Psoas muscle (tissue), 8 donors: ENCODE results near the gene TFDP1. TPM values are rescaled to one million over a fixed set of nuclear protein-coding genes. Genes with fewer than 3 reads are reported as not detected.
A peak's percentile ranks its signal among the peaks of the same experiment; 100 is the strongest.

Source experiments
- ATAC-seq, 4 donors: fragments of 200-7000 bp; cut with Tn5 transposase; one replicate each; pipeline ENCODE4 v1.9.1; 2020; ENCODE audit warnings: moderate library complexity in 3 of 4, mild to moderate bottlenecking in 2 of 4
- DNase-seq, 2 donors: peaks; one replicate each; pipeline ENCODE4 v3.0.0-alpha.2; 2020
- H3K27ac ChIP-seq: fragments of 200-600 bp; one replicate; pipeline ENCODE4 v1.8.0; 2022
- H3K27me3 ChIP-seq, 3 donors: fragments of 200-600 bp in 1 of 3; one replicate each; pipeline versions ENCODE4 v1.6.1 to v1.8.0; 2013 to 2022; ENCODE audit warnings: low read length in 2 of 3, mild to moderate bottlenecking in 2 of 3, moderate library complexity in 1 of 3; ENCODE audit not compliant: insufficient read depth in 3 of 3
- H3K36me3 ChIP-seq, 2 donors: fragments of 200-600 bp in 1 of 2; one replicate each; pipeline versions ENCODE4 v1.6.1 to v1.8.0; 2013 to 2022; ENCODE audit warnings: low read depth in 1 of 2, mild to moderate bottlenecking in 1 of 2, moderate library complexity in 1 of 2; ENCODE audit not compliant: insufficient read depth in 1 of 2
- H3K4me1 ChIP-seq: fragments of 200-600 bp; one replicate; pipeline ENCODE4 v1.8.0; 2022
- H3K4me3 ChIP-seq: fragments of 200-600 bp; one replicate; pipeline ENCODE4 v1.8.0; 2022; ENCODE audit warnings: mild to moderate bottlenecking
- H3K9me3 ChIP-seq: fragments of 200-600 bp; one replicate; pipeline ENCODE4 v1.8.0; 2022
- WGBS, 3 donors: extraction: QIAGEN DNeasy Blood & Tissue Kit; methylation state at CpG; one replicate each; pipeline versions ENCODE4 v1.1.6 to v1.1.7; 2013; 5-methylcytosine and 5-hydroxymethylcytosine counted together
- intact Hi-C, 2 donors: fragments of 100-400 bp; cut with DNase I; formaldehyde crosslinking; loops; one replicate each; pipeline versions ENCODE4 v1.11.0 to v1.14.2; 2022
- polyA plus RNA-seq, 3 donors: library from polyadenylated mRNA; stranded (reverse); fragments of 200-250 nt; gene quantifications; one replicate each; pipeline ENCODE4 v1.2.3, GENCODE V29; 2013
- total RNA-seq, 4 donors: library from RNA; stranded (reverse); fragmentation: NEBNext Ultra II Directional in 2 of 4; extraction: Animal tissue kit (Norgen Biotek cat#: 25700) in 2 of 4; gene quantifications; one replicate each; pipeline versions ENCODE4 v1.2.1 to v1.2.4, GENCODE V29; 2021 to 2023
- TF ChIP-seq, protein P1 (sequence below): fragments of 200-600 bp; IDR thresholded peaks from one replicate; pipeline ENCODE4 v1.8.0; 2022; ENCODE audit warnings: antibody characterized with exemption
- donor health status: healthy with polysubstance abuse.
- donor health status: DM: no; HTN: no; CAD: no; lungs with moderate emphysema.
- donor health status: Bipolar disorder and iron deficiency.
- donor health status: healthy.
- donor health status: DM: yes; HTN: yes; CAD: no.
- donor health status: DM: no; HTN: no; CAD: no.
- donor health status: DM: no; HTN: no; CAD: no.
- donor health status: DM: yes; HTN: yes; CAD: no.

The TFDP1 gene
- total and polyA plus RNA-seq, 7 donors: 18.8 to 40.2 (median 31.4) TPM

DNA sequence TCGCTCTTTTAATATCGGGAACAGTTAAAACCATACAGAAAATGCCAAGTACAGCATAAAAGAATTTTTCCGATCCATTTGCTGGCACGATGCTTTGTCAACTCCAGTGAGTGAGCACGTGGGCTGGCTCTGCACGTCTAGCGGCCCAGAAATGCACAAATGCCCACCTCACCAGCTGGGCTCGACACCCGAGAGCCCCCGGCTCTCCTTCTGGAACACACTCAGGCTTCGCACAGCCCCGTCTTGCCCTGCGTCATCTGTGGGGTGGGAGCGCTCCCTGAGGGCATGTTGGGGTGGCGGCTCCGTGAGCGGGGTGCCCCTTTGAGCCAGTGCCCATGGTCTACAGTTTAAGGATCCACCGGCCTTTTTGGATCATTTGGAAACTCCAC, 48.9 kb downstream of the TFDP1 start:
- 91 to 95% (median 95%) methylated on average over 18 of the region's 18 CpGs for WGBS, 3 donors
- TF ChIP-seq, protein P1, sequence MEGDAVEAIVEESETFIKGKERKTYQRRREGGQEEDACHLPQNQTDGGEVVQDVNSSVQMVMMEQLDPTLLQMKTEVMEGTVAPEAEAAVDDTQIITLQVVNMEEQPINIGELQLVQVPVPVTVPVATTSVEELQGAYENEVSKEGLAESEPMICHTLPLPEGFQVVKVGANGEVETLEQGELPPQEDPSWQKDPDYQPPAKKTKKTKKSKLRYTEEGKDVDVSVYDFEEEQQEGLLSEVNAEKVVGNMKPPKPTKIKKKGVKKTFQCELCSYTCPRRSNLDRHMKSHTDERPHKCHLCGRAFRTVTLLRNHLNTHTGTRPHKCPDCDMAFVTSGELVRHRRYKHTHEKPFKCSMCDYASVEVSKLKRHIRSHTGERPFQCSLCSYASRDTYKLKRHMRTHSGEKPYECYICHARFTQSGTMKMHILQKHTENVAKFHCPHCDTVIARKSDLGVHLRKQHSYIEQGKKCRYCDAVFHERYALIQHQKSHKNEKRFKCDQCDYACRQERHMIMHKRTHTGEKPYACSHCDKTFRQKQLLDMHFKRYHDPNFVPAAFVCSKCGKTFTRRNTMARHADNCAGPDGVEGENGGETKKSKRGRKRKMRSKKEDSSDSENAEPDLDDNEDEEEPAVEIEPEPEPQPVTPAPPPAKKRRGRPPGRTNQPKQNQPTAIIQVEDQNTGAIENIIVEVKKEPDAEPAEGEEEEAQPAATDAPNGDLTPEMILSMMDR: no peak
- peak in 1 of 2 donors; percentile 20 for DNase-seq

DNA sequence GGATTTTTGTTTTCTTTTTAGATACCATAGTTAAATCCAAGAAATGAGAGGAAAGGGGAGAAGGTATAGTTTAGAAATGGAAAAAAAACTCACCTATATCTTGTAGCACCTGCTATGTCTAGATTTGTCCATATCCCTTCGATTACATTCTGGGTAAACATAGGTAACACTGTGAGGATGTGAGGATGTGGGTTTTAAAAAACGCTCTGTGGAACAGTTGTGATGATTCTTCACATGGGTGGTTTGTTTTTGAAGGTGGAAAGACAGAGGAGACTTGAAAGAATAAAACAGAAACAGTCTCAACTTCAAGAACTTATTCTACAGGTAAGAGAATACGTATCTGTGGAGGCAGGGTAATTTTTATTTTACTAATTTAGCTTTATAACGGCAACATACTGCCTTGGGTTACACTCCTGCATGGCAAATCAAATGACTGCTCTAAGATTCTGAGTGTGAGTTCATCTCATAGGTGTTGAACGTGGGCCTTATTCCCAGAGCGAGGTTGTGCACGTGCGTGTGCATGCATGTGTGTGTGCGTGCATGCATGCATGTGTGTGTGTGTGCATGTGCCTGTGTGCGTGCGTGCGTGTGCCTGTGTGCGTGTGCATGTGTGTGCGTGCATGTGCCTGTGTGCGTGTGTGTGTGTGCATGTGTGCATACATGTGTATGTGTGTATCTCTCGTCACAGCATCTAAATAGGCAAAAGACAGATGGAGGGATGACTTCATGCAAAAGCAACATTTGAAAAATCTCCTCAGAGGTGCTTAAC, 49.9 kb downstream of the TFDP1 start:
- Histone ChIP-seq H3K9me3 (no peaks in the 10 kb centered on the region), H3K27me3 (no peaks in the 10 kb centered on the region), H3K36me3 (peaks cover 9 to 75% of the 10 kb centered on the region in 2 donors), H3K4me3 (no peak overlapping the region), H3K27ac (no peak overlapping the region), H3K4me1 (no peaks in the 10 kb centered on the region)
- ATAC-seq (no peak), DNase-seq (no peak)
- intact Hi-C loops: no loop called here
- 95 to 98% (median 97%) methylated on average over 16 of the region's 16 CpGs for WGBS, 3 donors
- TF ChIP-seq, protein P1: no peak

More for the DNA sequence above, 48.9 kb downstream of the TFDP1 start:
- Histone ChIP-seq H3K4me3 (no peak overlapping the region), H3K27ac (no peak overlapping the region), H3K27me3 (no peaks in the 10 kb centered on the region), H3K9me3 (no peaks in the 10 kb centered on the region), H3K36me3 (peaks cover 9 to 67% of the 10 kb centered on the region in 2 donors), H3K4me1 (no peaks in the 10 kb centered on the region)
- intact Hi-C loops: no loop called here
- no peak for ATAC-seq

DNA sequence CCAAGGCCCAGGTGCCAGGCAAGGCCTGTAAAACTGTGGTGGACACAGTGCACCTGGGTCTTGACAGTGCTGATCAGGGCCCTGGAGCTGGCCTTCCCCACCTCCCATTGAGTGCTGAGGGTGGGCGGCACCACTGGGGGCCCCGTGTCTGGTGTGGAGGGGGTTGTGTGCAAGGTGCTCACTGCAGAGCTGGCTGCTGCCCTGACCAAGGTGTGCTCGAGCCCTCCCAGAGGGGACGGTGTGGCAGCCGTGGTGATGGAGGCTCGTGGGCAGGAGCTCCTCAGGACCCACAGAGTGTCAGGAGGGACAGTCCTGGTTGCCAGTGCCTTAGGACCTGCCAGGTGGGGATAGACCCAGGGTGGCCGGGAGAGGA, 50.5 kb downstream of the TFDP1 start:
- peak in 1 of 2 donors; percentile 38 for DNase-seq
- 92 to 94% (median 92%) methylated on average over 7 of the region's 7 CpGs for WGBS, 3 donors

DNA sequence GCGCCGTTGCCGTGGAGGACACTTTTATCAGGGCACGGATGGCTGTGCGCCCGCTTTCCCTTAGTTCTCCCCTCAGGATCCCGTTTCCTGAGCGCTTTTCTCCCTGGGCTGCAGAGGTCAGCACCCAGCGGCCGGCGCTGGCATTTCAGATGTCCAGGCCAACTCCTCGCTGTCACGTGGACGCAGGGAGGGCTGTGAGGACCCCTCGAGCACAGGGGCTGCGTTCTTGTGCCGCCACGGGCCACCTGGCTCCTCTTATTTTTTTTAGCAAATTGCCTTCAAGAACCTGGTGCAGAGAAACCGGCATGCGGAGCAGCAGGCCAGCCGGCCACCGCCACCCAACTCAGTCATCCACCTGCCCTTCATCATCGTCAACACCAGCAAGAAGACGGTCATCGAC, 51.2 kb downstream of the TFDP1 start:
- peak in 1 of 2 donors; percentile 33 for DNase-seq
- WGBS, 3 donors: 96 to 98% (median 97%) methylated on average over 25 of the region's 25 CpGs

More for the DNA sequence above, 50.5 kb downstream of the TFDP1 start:
- Histone ChIP-seq H3K4me1 (no peaks in the 10 kb centered on the region), H3K27ac (no peak overlapping the region), H3K9me3 (no peaks in the 10 kb centered on the region), H3K36me3 (peaks cover 9 to 81% of the 10 kb centered on the region in 2 donors), H3K27me3 (no peaks in the 10 kb centered on the region), H3K4me3 (no peak overlapping the region)
- intact Hi-C loops: no loop called here
- TF ChIP-seq, protein P1: no peak
- ATAC-seq: no peak

More for the DNA sequence above, 51.2 kb downstream of the TFDP1 start:
- Histone ChIP-seq H3K4me3 (no peak overlapping the region), H3K36me3 (peaks cover 9 to 88% of the 10 kb centered on the region in 2 donors), H3K9me3 (no peaks in the 10 kb centered on the region), H3K4me1 (no peaks in the 10 kb centered on the region), H3K27ac (no peak overlapping the region), H3K27me3 (no peaks in the 10 kb centered on the region)
- TF ChIP-seq, protein P1: no peak
- intact Hi-C loops: no loop called here
- no peak for ATAC-seq
